Lung microvascular endothelial cell (primary cell): Measurements from ENCODE around the gene METRNL. TPM values are rescaled to one million over a fixed set of nuclear protein-coding genes. Genes with fewer than 3 reads are reported as not detected.
"Not testable (repeated sequence)": the region's sequence is repeated elsewhere in the genome, so short reads cannot be mapped to it uniquely, and the experiment has no call there.

Experiments
- DNase-seq, 2 donors: peaks; one replicate each; pipeline versions ENCODE4 v3.0.0 to v3.0.0-alpha.2; 2010; ENCODE audit warnings: low read depth in 2 of 2
- total RNA-seq: library from RNA; depleted of rRNA; stranded (reverse); fragments of >200 nt; gene quantifications from 2 replicates; pipeline ENCODE4 v1.2.1, GENCODE V29; 2014

Gene METRNL
- total RNA-seq, 1 donor from 2014 or later, result 153 TPM

- no peak for DNase-seq
These were observed 38.8 kb downstream of the METRNL start for GRCh38 chr17:83118071-83118841.

DNA sequence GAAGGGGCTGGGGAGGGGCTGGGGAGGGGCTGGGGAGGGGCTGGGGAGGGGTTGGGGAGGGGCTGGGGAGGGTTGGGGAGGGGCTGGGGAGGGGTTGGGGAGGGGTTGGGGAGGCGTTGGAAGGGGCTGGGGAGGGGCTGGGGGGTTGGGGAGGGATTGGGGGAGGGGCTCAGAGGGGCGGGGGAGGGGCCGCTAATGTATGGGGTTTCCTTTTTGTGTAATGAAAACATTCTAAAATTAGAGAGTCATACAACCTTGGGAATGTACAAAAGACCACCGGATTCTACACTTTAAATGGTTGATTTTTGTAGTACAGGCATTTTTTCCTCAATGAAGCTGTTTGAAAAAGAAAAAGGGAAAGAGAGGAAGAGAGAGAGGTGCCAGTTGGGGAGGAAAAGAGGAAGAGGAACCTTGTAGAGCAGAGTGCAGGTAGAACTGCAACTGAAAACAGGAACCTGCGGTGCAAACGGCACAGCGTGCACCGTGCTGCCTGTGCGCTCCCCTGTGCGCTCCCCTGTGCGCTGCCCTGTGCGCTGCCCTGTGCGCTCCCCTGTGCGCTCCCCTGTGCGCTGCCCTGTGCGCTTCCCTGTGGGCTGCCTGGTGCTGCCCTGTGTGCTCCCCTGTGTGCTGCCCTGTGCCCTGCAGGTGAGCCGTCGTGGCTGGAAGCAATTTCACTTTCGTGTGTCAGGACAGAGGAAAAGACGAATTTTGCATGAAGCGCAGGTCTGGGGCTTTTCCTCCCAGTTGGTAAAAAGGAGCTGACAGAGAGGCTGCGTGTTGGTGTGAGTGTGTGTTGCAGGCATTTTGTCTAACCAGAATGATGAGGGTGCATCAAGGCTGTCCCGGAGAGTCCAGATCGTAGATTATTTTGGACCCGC is 40.8 kb downstream of the METRNL start:
- no peak for DNase-seq

- DNase-seq, result not testable (repeated sequence)
These were observed 42.1 kb downstream of the METRNL start for GRCh38 chr17:83121473-83121872.

- no peak for DNase-seq
These were observed 42.8 kb downstream of the METRNL start for GRCh38 chr17:83121921-83122820.

DNA sequence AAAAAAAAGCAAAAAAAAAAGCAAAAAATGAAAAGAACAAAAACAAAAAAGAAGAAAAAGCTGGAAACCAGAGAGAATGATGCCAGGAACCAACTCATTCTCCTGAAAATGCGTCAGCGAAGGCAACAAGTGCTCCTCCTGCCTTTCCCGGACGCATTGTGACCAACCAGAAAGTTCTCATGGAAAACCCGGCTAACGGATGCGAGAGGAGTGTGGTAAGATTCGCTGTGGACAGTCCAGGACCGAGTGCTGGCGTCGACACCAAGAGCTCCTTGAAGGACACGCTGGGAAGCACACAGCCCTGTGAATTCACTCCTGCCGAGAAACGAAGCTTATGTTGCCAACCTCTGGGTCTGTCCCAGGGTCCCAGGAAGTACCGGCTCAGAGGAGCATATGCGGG is 43.4 kb downstream of the METRNL start:
- DNase-seq, result no peak

GRCh38 chr17:83123896-83124801 is 44.7 kb downstream of the METRNL start:
- no peak for DNase-seq

DNA sequence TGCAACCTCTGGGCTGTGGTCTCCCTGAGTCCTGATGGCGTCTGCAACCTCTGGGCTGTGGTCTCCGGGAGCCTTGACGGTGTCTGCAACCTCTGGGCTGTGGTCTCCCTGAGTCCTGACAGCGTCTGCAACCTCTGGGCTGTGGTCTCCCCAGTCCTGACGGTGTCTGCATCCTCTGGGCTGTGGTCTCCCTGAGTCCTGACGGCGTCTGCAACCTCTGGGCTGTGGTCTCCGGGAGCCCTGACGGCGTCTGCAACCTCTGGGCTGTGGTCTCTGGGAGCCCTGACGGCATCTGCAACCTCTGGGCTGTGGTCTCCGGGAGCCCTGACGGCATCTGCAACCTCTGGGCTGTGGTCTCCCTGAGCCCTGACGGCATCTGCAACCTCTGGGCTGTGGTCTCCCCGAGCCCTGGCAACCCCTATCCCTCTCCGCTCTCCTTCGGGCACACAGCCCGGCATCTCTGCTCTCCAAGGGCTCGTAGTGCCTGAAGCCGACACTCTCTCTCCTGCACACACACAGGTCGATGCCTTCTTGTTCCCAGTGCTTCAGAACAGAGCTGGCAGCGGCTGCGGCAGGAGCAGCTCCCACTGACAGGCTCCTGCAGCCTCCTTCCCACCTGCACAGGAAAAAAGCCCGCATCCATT is 45.6 kb downstream of the METRNL start:
- no peak for DNase-seq

- DNase-seq, result no peak
These were observed 46.3 kb downstream of the METRNL start for GRCh38 chr17:83125515-83126274.

DNA sequence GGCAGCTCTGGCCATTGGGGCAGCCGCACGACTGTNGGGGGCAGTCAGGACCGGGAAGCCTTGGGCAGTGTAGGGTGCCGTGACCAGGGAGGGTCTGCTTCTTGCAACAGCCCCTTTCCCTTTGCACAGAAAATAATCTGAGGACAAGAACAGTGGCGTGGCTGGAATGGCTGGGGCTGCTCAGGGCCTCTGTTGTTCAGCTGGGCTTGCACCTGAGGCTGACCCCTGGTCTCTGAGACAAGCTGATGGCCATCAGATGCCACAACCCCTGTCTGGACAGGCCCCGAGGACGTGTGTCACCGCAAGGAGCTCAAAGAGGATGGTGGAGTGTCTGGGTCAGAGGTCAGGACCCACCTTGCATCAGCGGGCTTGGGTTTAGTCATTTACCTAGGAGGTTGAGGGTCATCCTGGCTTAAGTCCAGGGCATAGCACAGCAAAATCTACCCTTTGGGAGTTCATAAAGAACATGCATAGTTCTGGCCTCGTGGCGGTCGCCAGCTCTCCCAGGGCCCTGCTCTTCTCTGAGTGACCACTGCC is 46.9 kb downstream of the METRNL start:
- no peak for DNase-seq

- no peak for DNase-seq
These were observed 48.2 kb downstream of the METRNL start for GRCh38 chr17:83127431-83128160.

GRCh38 chr17:83128306-83129240 is 49.2 kb downstream of the METRNL start:
- no peak for DNase-seq

GRCh38 chr17:83129676-83130075 is 50.3 kb downstream of the METRNL start:
- no peak for DNase-seq

DNA sequence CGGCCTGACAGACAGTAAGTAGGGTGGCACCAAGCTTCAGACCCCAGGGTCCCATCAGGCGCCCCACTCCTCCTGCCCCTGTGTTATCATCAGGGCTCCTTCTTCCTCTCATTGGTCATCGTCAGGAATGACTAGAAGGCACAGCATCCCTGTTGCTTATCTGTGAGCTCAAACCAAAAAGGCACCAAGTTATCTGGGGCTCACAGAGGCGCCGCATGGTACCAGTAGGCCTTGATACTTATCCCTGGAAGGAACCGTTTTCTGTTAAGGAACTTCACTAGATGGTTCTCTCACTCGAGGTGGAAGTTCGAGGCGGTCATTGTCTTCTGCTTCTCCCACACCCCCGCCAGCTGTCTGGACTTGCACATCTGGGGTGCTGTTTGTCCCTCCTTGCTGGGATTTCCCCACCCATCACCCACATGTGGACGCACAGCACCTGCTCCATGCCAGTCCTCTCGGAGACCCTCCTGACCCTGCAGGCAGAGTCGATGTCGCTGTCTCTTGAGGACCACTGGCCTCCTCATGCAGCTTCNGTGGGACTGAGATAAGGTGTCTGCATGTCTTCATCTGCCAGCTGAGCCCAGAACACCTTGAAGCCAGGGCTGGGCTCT is 52.1 kb downstream of the METRNL start:
- DNase-seq, result no peak

DNA sequence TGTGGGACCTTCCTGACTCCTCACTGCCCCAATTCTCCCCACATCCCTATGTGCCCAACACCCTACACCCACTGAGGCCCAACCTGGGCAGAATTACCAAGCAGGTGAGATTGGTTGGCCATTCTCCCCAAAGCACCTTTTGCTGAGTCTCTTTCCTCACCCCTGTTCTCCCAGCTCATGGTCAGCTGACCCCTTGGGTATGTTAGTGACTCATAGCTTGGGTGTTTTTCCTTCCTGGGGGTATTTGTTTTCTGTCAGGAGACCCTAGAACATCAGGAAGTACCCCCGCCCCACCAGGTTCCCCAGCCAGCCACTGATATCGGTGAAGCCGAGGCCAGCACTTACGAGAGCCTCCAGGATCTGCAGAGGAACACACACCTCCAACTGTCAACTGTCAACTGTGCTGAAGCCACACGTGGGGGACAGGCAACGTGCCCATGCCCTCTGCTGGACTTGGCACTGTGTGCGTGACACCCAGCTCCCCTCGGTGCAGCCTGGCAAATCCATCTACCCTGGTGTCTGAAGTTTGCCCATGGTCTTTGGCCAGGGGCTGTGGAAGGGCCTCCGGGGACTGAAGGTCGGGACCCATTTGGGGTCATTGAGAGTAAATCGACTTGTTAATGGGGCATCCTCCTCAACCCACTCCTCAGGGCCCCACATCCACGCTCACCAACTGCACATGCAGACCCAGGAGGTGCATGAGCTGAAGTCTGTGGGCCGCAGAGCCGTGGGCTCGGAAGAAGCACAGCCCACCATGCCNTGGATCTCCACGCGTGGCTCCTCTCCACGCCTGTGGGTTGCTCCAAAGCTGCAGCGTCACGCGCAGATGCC is 53.1 kb downstream of the METRNL start:
- DNase-seq, result no peak

- DNase-seq, result no peak
These were observed 54.1 kb downstream of the METRNL start for GRCh38 chr17:83133302-83134121.
